Right lobe of liver (tissue), 6 donors: Measurements from ENCODE around the gene CCDC127. TPM values are rescaled to one million over a fixed set of nuclear protein-coding genes. Genes with fewer than 3 reads are reported as not detected.
"Not testable (repeated sequence)": the region's sequence is repeated elsewhere in the genome, so short reads cannot be mapped to it uniquely, and the experiment has no call there.

Source experiments
- ATAC-seq, 4 donors: fragments of 200-7000 bp; cut with Tn5 transposase; one replicate each; pipeline ENCODE4 v1.9.1; 2020; ENCODE audit warnings: mild to moderate bottlenecking in 4 of 4, moderate library complexity in 4 of 4
- DNase-seq, 3 donors: peaks; one replicate each; pipeline ENCODE4 v3.0.0-alpha.2; 2020
- H3K27ac ChIP-seq, 3 donors: fragments of 200-600 bp; one replicate each; pipeline ENCODE4 v1.8.0; 2022
- H3K27me3 ChIP-seq, 2 donors: fragments of 200-600 bp; one replicate each; pipeline ENCODE4 v1.8.0; 2022
- H3K36me3 ChIP-seq, 4 donors: fragments of 200-600 bp; sonication (generic) in 1 of 4; one replicate each; pipeline versions ENCODE4 v1.5.1 to v1.8.0; 2017 to 2022; ENCODE audit warnings: control low read depth in 1 of 4
- H3K4me1 ChIP-seq, 4 donors: fragments of 200-600 bp; sonication (generic) in 1 of 4; one replicate each; pipeline versions ENCODE4 v1.5.1 to v1.8.0; 2017 to 2022; ENCODE audit warnings: control low read depth in 1 of 4
- H3K4me3 ChIP-seq, 3 donors: fragments of 200-600 bp; one replicate each; pipeline ENCODE4 v1.8.0; 2022
- H3K9me3 ChIP-seq, 4 donors: fragments of 200-600 bp; sonication (generic) in 1 of 4; one replicate each; pipeline versions ENCODE4 v1.5.1 to v1.8.0; 2017 to 2022; ENCODE audit warnings: control low read depth in 1 of 4
- POLR2A ChIP-seq: fragments of 450-650 bp; IDR thresholded peaks from one replicate; pipeline ENCODE4 v1.6.1; 2017; ENCODE audit warnings: antibody characterized with exemption, mild to moderate bottlenecking
- WGBS: methylation state at CpG from one replicate; pipeline ENCODE4 v1.1.6; 2018; ENCODE audit warnings: low coverage, low lambda C conversion rate; ENCODE audit not compliant: insufficient coverage; ENCODE audit errors: missing lambda C conversion rate; 5-methylcytosine and 5-hydroxymethylcytosine counted together
- intact Hi-C, 2 donors: fragments of 100-400 bp; cut with DNase I; formaldehyde crosslinking; loops; one replicate each; pipeline versions ENCODE4 v1.11.2 to v1.14.1; 2022
- total RNA-seq, 6 experiments: library from RNA; depleted of rRNA in 2 of 6; stranded (reverse); fragments of >200 nt in 2 of 6; fragmentation: NEBNext Ultra II Directional in 3 of 6; extraction: Animal tissue kit (Norgen Biotek cat#: 25700) in 3 of 6; gene quantifications; one replicate each; pipeline versions ENCODE4 v1.1.0 to v1.2.4, GENCODE V29; 2016 to 2023
- TF ChIP-seq, protein P1 (sequence below), 4 donors: fragments of 200-600 bp in 3 of 4; fragments of 450-650 bp in 1 of 4; IDR thresholded peaks; one replicate each; pipeline versions ENCODE4 v1.5.1 to v1.8.0; 2016 to 2022; ENCODE audit warnings: antibody characterized with exemption in 4 of 4, mild to moderate bottlenecking in 2 of 4
- donor health status: DM: no; HTN: yes; CAD: no.
- donor health status: DM: no; HTN: no; CAD: no.
- donor health status: DM: no; HTN: no; CAD: no.
- donor health status: DM: no; HTN: yes; CAD: no.
- donor health status: DM: no; HTN: yes; CAD: no.

The CCDC127 gene
- total RNA-seq, 6 experiments from 2014 or later: 1.2 to 3.6 (median 2.2) TPM

DNA sequence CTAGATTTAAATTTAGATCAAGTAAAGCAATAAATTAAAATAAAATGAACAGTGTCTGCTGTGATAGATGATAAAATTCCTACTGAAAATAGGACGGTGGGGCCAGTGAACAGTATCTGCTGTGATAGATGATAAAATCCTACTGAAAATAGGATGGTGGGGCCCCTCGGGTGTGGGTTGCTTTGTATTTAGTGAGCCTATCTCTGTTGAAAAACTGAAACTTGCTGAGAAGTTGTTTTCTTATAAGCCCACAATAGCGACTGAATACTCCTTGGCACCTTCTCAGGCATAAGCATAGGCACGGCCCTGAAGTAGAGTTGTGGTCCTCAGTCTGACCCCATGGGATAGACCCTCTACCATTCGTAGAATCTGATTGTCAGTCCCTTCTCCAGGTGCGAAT is 5.8 kb upstream of the CCDC127 start:
- Histone ChIP-seq H3K9me3 (no peaks in the 10 kb centered on the region), H3K4me1 (peaks cover 0 to 32% (median 7%) of the 10 kb centered on the region in 4 donors), H3K27ac (no peak overlapping the region), H3K27me3 (no peaks in the 10 kb centered on the region), H3K36me3 (peaks cover 0 to 52% (median 16%) of the 10 kb centered on the region in 4 donors), H3K4me3 (no peak overlapping the region)
- 70% methylated on average over 4 of the region's 6 CpGs for WGBS
- TF ChIP-seq POLR2A: no peak
- TF ChIP-seq, protein P1, sequence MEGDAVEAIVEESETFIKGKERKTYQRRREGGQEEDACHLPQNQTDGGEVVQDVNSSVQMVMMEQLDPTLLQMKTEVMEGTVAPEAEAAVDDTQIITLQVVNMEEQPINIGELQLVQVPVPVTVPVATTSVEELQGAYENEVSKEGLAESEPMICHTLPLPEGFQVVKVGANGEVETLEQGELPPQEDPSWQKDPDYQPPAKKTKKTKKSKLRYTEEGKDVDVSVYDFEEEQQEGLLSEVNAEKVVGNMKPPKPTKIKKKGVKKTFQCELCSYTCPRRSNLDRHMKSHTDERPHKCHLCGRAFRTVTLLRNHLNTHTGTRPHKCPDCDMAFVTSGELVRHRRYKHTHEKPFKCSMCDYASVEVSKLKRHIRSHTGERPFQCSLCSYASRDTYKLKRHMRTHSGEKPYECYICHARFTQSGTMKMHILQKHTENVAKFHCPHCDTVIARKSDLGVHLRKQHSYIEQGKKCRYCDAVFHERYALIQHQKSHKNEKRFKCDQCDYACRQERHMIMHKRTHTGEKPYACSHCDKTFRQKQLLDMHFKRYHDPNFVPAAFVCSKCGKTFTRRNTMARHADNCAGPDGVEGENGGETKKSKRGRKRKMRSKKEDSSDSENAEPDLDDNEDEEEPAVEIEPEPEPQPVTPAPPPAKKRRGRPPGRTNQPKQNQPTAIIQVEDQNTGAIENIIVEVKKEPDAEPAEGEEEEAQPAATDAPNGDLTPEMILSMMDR (IDR thresholded peaks at IDR 0.05): no peak
- DNase-seq (no peak), ATAC-seq (no peak)
- intact Hi-C loops: no loop called here

DNA sequence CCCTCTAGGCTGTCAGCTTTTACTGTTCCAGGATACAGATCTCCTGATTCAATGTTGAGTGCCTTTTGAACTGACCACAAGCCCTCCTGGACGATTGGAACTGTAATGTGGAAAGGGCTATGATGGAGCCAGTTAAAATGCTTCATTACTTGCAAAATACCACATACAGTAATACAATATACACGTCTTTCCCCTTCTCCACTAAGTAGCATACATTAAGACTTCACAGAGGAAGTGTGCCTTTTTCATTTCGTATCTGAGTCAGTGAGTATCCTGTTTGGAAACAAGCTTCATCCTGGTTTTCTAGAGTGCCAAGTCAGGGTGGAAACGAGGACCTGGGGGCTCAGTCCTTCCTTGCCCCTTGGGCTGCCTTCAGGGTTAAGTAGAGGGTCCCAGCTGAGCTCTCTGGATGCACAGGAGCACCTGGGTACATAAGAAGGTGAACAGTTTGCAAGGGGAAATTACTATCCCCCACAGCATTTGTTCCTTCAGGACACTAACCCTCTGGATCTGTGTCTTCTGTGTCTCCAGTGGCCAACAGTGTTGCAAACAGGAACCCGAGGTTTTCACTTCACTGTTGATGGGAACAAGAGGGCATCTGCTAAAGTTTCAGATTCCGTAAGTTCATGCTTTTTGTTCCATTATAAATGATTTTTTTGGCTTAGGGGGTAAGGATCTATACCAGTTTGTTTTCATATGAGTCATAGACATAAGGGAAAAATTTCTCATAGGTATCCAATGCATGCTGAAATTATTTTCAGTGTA is 5.2 kb upstream of the CCDC127 start:
- H3K27me3 ChIP-seq, DNase-seq, ATAC-seq, H3K27ac ChIP-seq, H3K4me3 ChIP-seq, intact Hi-C loops, H3K9me3 ChIP-seq: not testable (repeated sequence)
- H3K36me3 ChIP-seq: peaks cover 0 to 45% (median 13%) of the 10 kb centered on the region in 4 donors
- WGBS: 37% methylated on average over 6 of the region's 6 CpGs
- H3K4me1 ChIP-seq: peaks cover 0 to 32% (median 7%) of the 10 kb centered on the region in 4 donors

DNA sequence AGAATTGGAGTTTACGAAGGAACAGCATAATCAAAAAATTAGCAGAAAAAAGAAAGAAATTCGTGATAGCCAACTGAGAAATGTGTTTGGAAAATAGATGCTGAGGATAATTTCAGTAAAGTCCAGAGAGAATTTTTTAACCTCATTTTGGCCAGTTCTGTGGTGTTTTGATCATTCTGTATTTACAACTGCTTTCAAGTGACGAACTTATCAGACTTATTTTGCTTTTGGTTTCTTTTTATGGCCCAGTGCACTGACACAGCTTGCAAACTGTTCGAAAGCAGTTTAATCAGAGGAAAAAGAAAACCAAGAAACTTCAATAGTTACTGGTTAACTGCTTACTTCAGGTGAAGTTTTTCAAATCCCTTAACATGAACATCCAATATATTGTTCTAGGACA is 2.0 kb upstream of the CCDC127 start:
- H3K4me1 ChIP-seq: peaks cover 0 to 32% (median 7%) of the 10 kb centered on the region in 4 donors
- intact Hi-C loops: no loop called here
- no peaks in the 10 kb centered on the region for H3K27me3 ChIP-seq
- peaks cover 0 to 15% (median 0%) of the 10 kb centered on the region in 4 donors for H3K36me3 ChIP-seq
- H3K4me3 ChIP-seq: peak overlapping the region; percentile 91 to 98 (median 97)
- 2% methylated on average over 4 of the region's 4 CpGs for WGBS
- no peak for TF ChIP-seq POLR2A
- TF ChIP-seq, protein P1 (IDR thresholded peaks at IDR 0.05): no peak
- DNase-seq: no peak
- ATAC-seq: peak in 1 of 4 donors; percentile 26
- H3K27ac ChIP-seq: peak overlapping the region; percentile 92 to 94 (median 93)
- no peaks in the 10 kb centered on the region for H3K9me3 ChIP-seq

DNA sequence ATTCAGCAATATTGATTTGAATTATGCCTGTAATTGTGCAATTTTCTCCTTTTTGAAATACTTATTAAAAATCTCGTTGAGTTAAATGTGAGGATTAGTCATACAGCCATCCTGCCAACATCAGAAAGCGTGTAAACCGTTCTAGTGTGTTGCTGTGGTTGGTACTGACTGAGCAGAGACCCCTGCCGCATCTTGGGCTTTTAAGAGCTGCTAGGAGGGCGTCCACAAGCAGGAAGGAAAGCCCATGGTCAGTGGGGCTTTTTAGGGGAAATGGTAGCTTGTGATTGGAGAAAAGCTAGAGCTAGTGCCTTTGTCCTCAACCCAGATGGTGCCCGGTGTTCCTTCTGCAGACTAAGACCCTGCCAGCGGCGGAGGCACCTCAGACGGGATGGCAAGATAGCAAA is 1.5 kb upstream of the CCDC127 start:
- H3K27ac ChIP-seq: peak overlapping the region; percentile 92 to 94 (median 93)
- WGBS: 2% methylated on average over 9 of the region's 9 CpGs
- H3K27me3 ChIP-seq: no peaks in the 10 kb centered on the region
- H3K4me1 ChIP-seq: peaks cover 0 to 32% (median 7%) of the 10 kb centered on the region in 4 donors
- TF ChIP-seq, protein P1 (IDR thresholded peaks at IDR 0.05): no peak
- no peak for TF ChIP-seq POLR2A
- H3K4me3 ChIP-seq: peak overlapping the region; percentile 91 to 98 (median 97)
- intact Hi-C loops: no loop called here
- H3K9me3 ChIP-seq: no peaks in the 10 kb centered on the region
- DNase-seq: no peak
- H3K36me3 ChIP-seq: peaks cover 0 to 10% (median 0%) of the 10 kb centered on the region in 4 donors
- peak in 1 of 4 donors; percentile 18 for ATAC-seq
